NCI-H1694 (cell line): Measurements from ENCODE around the gene DIP2C.
"Not testable (repeated sequence)": the region's sequence is repeated elsewhere in the genome, so short reads cannot be mapped to it uniquely, and the experiment has no call there.

ENCODE experiments used
- DNase-seq: peaks from one replicate; lab custom pipeline; 2025; lab: John Stamatoyannopoulos, UW

Gene DIP2C

DNA sequence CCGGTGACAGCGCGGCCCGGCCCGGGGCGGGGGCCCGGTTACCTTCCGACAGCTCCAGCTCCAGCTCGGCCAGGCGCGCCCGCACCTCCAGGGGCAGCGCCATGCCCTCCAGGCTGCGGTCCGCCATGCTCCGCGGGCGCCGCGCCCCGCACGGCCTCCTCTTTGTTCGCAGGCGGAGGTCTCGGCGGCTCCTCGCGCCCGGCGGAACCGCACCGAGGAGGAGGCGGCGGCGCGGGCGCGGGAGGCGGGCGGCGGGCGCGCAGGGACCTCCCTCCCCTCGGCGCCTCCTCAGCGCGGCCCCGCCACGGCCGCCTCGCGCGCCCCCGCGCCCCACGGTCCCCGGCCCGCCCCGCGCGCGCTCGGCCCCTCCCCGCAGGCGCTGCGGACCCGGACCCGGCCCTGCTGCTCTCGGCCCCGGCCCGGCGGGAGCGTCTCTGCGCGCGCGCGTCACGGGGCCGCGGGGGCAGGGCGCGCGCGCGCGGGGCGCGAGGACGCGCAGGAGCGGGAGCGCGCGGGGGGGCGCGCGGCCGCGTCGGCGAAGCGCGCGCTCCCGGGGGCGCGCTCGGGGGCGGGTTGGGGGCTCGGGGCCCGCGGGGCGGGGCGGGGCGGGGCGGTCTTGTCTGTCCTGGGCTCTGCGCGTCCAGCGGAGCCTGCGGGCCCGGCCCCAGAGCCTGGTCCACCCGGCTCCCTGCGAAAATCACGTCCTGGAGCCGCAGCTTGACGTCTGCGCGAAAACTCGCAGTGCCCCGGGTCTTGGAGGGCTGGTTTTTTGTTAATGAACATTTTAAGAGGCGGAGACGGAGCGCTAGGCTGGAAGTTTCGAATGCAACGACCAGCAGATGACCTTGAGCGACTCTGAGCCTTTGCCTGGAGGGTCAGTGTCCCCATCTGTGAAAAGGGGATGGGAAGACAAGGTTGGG lies at the start of gene DIP2C:
Gene DIP2C (minus strand): TSS at position 217 of the 920 bp plus-strand sequence. CDS start 90 bp downstream, at position 127.
- DNase-seq, result no peak

- no peak for DNase-seq
Measured at GRCh38 chr10:734481-734880, 45.0 kb upstream of the DIP2C start.

DNA sequence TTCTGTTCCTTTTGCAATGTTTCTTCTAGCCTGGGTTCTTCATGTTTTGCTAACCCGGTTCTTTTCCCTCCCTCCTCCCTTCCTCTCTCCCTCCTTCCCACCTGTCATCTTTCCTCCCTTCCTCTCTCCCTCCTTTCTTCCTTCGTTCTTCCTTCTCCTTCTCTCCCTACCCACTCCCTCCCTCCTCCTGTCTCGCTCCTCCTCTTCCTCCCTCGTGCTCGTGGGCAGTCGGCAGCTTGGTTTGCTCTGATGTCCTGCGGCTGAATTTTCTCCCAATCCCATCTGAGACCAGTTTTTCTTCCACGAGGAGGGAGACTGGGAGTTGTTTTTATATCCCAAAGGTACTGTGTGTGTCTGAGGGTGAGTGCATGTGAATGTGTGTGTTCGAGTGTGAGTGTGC lies 43.6 kb upstream of the DIP2C start:
- DNase-seq, result no peak

DNA sequence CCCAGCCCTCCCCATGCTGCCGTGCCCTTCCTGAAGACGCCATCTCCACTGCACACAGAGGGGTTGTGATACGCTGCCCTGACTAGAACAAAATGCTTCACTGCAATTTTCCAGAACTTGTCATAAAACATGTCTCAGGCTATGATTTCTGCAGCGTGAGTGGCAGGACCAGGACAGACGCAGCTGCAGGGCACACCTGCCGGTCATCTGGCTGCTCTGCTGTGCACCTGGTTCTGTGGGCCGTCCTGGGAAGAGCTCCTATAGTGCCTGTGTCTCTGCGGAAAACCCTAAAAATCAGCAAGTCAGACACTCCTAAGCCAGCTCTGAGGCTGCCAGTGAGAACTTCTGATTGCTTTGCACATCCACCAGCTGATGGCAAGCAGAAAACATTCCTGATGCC lies 39.7 kb upstream of the DIP2C start:
- no peak for DNase-seq

DNA sequence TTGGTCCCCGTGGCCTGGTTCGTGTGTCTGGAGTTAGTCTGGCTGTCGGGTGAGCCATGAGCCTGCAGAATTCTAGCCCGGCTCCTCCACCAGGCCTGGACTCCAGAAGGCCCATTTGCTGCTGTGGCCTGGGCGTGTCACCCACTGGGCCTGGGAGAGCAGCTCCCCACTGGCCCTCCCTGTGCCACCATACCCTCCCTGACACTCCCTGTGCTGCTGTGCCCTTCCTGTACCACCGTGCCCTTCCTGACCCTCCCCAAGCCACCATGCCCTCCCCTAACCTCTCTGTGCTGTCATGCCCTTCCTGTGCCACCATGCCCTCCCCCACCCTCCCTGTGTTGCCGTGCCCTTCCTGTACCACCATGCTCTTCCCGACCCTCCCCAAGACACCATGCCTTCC lies 39.1 kb upstream of the DIP2C start:
- DNase-seq, result no peak

DNA sequence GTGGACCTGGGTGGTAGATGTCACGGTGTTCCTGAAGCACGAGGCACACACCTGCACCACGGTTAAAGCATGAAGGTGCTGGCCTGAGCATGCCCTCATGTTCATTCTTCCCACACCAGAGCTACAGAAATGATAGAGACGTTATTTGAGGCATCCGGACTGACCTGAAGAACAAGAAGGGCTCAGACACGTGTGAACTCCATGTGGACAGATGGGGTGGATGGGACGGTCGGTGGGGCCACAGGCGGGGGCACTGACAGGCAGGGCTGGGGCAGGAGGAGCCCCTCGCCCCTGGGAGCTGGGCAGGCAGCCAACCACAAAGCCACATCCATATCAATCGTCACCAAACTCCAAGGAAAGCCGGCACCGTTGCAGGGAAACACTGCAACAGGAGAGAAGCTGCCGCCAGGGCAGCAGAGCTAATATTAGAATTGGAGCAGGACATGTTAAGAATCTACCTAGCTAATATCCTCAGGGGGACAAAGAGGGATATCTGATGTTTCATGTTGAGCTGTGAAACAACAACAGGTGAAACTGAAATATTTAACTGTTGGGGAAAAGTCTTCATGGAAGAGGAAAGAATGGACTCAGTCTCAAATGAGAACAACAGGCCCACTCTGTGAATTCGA lies 37.8 kb upstream of the DIP2C start:
- no peak for DNase-seq

GRCh38 chr10:725786-726185 lies 36.3 kb upstream of the DIP2C start:
- no peak for DNase-seq

GRCh38 chr10:725302-725701 lies 35.8 kb upstream of the DIP2C start:
- DNase-seq, result no peak

GRCh38 chr10:723973-724372 lies 34.5 kb upstream of the DIP2C start:
- DNase-seq, result no peak

DNA sequence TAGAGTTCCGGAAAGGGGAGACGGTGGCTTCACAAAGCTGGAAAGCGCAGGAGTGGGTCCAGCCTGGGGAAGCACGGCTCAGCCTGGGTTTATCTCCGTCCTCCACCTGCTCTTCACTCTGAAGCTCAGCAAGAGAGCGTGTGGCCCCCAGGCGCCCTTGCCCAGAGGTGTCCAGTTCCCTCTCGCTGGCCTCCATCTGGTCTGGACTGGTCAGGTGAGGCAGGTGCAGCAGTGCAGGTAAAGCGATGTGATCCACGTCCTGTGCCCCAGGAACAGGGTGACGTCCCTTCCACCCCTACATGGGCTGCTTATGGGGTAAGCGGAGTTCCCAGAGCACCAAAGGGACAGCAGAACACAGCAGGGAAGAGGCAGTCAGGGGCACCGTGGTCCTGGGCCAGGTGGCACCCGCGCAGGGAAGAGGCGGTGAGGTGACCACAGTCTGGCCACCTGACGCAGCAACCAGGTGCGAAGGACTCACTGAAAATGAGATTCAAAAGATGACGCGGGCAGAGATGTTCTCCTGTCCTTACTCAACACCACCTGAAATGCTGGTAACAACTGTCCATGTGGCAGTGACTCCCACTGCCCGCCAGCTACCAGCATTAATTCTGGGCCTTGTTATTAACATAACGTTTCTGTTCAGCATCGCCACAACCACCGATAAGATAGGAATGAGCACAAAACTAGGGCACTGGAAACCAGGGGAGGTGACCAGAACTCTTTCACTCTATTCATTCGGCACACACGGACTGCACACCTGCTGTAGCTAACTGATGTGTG lies 33.0 kb upstream of the DIP2C start:
- no peak for DNase-seq

GRCh38 chr10:718143-718700 lies 28.8 kb upstream of the DIP2C start:
- no peak for DNase-seq

DNA sequence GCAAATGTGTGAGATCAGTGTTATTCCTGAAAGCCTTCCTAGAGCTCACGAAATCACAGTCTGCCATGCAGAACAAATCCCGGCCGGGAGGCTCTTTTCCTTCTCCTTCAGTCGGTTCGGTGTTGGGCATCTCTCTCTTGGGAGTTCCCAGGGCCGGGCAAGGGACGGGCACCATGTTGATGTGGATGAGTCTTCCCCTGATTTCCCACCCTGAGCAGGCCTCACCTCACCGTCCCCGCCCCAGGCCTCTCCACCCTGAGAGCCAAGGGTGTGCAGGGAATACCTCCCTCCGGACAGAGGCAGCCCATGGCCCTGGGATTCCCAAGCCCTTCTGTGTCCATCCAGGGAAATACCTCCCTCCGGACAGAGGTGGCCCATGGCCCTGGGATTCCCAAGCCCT lies 28.0 kb upstream of the DIP2C start:
- no peak for DNase-seq

DNA sequence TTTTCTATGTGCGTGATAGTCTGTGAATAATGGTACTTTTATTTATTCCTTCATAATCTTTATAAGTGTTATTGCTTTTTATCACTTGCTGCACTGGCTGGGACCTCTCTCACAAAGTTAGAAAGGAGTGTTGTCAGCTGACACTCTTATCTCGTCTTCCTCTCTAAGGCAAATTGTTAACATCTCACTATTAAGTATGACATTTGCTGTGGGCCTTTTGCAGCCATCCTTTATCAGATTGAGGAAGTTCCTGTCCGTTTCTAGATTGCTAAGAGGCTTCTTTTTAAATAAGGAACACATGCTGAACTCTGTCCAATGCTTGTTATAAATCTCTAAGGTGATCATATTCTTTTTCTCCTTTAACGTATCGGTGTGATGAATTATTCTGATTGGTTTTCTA lies 27.4 kb upstream of the DIP2C start:
- DNase-seq, result no peak

GRCh38 chr10:714214-714613 lies 24.7 kb upstream of the DIP2C start:
- no peak for DNase-seq

DNA sequence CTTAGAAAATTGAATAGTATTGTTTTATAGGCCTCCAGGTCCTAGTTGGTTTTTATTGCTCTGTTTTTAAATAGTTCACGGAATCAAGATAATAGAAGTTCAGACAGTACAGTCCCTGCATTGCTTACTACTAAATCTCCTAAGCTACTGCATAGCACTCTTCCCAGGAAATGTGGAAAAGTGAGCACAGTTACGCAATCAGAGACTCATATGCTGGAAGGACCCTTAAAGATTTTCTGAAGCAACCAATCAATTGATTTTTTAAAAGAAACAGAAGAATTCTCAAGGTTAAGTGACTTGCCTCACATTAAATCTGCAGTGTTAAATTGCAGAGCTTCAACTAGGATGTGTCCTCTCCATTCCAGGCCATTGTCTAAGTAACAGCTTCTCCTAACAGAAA lies 23.1 kb upstream of the DIP2C start:
- no peak for DNase-seq

GRCh38 chr10:712089-712488 lies 22.6 kb upstream of the DIP2C start:
- no peak for DNase-seq

GRCh38 chr10:707861-708260 lies 18.4 kb upstream of the DIP2C start:
- no peak for DNase-seq

- no peak for DNase-seq
Measured at GRCh38 chr10:707456-707855, 18.0 kb upstream of the DIP2C start.

- DNase-seq, result no peak
Measured at GRCh38 chr10:703118-703517, 13.7 kb upstream of the DIP2C start.

- DNase-seq, result not testable (repeated sequence)
Measured at GRCh38 chr10:700183-700582, 10.7 kb upstream of the DIP2C start.

GRCh38 chr10:697097-697875 lies 7.8 kb upstream of the DIP2C start:
- DNase-seq, result no peak

DNA sequence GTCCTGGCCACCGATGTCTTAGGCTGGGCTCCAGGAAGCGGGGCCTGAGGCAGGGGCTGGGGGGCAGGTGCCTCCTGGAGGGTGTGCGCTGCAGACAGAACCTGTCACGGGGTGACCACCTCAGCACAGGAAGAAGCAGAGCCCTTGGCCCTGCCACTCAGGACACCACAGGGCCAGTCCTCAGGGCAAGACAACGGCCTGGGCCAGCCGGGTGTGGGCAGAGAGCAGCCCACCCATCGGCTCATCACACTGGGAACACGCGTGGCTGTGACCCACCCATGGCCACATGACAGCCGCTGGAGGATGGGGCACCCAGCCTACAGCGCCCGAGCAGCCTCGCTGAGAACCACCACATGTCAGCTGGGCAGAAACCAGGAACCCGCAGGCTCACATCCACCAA lies 5.9 kb upstream of the DIP2C start:
- DNase-seq, result no peak
